GM20000 (cell line): Measurements from ENCODE around the gene ZNF143.
A peak's percentile ranks its signal among the peaks of the same experiment; 100 is the strongest.

Source experiments
- DNase-seq: peaks from one replicate; pipeline ENCODE4 v3.0.0; 2012; ENCODE audit warnings: low spot score
- CTCF ChIP-seq: IDR thresholded peaks from 2 replicates; pipeline ENCODE4 v1.5.1; 2012; ENCODE audit warnings: mild to moderate bottlenecking, control low read depth; ENCODE audit errors: extremely low read depth, missing control alignments

The ZNF143 gene

DNA sequence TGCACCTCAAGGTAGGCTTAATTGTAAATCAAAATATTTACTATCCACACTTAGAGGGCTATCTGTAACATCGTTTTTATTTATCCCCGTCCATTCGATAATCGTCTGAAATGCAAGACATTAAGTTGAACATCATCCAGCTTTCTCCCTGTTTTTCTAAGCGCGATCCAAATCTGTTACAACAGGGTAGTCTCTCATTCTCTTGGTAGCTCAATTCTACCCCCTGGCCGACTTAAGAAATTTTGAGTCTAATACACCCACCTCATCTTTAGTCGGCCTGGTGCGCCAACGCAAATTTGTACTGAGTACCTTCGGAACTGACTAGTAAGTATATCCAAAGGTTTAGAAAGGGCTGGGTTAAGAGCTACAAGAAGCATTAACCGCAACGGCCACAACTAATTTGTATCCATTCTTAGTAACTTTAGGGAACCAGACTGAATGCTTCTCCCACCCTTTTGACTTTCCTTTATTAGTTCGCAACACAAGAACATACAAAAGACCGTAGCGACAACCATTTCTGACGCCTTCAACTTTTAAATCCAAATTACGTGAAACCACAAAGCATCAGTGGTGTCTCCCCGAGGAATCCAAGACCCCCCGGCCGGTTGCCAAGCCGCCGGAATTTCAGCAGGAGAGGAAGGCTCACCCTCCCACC, 1.0 kb upstream of the ZNF143 start:
- no peak for TF ChIP-seq CTCF
- no peak for DNase-seq

GRCh38 chr11:9461063-9461759, 399 bp downstream of the ZNF143 start:
- no peak for TF ChIP-seq CTCF
- peak; percentile 90 for DNase-seq

- no peak for DNase-seq
- no peak for TF ChIP-seq CTCF
Observed at GRCh38 chr11:9461760-9462134, 935 bp downstream of the ZNF143 start.

DNA sequence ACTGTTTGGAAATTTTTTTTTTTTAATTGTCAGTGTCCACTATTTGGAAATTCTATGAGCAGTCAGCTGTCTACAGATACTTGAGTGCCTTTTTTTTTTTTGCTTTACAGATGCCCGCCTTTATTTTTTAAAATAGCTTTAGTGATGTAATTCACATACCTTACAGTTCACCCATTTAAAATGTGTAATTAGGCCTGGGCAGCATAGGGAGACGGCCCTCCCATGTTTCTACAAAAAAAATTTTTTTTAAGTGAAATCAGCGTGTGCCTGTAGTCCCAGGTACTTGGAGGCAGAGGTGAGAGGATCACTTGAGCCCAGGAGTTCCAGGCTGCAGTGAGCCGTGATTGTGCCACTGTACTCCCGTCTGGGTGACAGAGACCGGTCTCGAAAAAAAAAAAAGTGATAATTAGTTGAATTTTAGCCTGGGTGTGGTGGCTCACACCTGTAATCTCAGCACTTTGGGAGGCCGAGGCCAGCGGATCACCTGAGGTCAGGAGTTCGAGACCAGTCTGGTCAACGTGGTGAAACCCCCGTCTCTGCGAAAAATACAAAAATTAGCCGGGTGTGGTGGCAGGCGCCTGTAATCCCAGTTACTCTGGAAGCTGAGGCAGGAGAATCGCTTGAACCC, 1.5 kb downstream of the ZNF143 start:
- no peak for DNase-seq
- TF ChIP-seq CTCF, result no peak

DNA sequence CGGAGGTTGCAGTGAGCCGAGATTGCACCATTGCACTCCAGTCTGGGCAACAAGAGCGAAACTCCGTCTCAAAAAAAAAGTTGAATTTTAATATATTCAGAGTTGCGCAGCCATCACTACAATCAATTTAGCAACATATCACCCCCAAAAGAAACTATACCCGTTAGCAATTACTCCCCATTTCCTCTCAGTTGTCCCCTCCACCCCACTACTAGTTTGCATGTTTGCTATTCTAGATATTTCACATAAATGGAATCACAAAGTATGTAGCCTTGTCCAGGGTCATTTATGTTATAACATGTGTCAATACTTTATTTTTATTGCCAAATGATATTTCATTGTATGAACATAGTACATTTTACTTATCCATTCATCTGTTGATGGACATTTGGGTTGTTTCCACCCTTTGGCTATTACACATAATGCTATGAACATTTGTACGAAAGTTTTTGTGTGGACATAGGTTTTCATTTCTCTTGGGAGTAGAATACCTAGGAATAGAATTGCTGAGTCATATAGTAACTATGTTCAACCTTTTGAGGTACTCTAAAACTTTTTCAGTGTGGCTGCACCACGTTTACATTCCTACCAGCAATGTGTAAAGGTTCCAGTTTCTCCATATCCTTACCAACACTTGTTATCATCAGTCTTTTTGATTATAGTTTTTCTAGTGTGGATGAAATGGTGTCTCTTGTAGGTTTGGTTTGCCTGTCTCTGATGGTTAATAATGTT, 2.2 kb downstream of the ZNF143 start:
- TF ChIP-seq CTCF, result no peak
- no peak for DNase-seq

DNA sequence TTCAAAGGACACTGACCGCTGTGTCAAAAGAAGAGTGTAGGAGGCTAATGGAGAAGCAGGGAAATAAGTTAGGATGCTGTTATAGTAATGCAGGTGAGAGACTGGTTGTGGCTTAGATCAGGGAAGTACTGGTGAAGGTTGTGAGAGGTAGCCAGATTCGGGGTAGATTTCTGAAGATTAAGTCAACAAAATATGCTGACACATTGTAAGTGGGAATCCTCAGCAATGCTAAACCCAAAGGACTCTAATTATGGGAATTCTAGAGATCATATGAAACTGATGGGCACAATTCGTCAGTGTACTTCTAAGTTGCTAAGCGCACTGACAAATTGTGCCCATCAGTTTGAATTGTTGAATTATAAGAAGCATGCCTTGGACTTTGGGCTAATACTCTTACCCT, 10.0 kb downstream of the ZNF143 start:
- no peak for TF ChIP-seq CTCF
- DNase-seq, result no peak

- TF ChIP-seq CTCF, result no peak
- no peak for DNase-seq
Observed at GRCh38 chr11:9473408-9473807, 12.6 kb downstream of the ZNF143 start.
